ENCODE results near the gene RAI1.

RAI1 gene

GRCh38 chr17:17718251-17718650, 37.0 kb downstream of the RAI1 start:
- peaks cover 28% of the 10 kb centered on the region for H3K27me3 Mint-ChIP-seq
- peaks cover 21% of the 10 kb centered on the region for H3K36me3 Mint-ChIP-seq (ENCODE audit: low read depth)
- intact Hi-C loops (cut with micrococcal nuclease): no loop called here
- no peak overlapping the region for H3K4me3 Mint-ChIP-seq
- H3K9me3 Mint-ChIP-seq: no peaks in the 10 kb centered on the region
- H3K4me1 Mint-ChIP-seq (ENCODE audit: low read depth): peaks cover 59% of the 10 kb centered on the region
- no peak overlapping the region for H3K27ac Mint-ChIP-seq

DNA sequence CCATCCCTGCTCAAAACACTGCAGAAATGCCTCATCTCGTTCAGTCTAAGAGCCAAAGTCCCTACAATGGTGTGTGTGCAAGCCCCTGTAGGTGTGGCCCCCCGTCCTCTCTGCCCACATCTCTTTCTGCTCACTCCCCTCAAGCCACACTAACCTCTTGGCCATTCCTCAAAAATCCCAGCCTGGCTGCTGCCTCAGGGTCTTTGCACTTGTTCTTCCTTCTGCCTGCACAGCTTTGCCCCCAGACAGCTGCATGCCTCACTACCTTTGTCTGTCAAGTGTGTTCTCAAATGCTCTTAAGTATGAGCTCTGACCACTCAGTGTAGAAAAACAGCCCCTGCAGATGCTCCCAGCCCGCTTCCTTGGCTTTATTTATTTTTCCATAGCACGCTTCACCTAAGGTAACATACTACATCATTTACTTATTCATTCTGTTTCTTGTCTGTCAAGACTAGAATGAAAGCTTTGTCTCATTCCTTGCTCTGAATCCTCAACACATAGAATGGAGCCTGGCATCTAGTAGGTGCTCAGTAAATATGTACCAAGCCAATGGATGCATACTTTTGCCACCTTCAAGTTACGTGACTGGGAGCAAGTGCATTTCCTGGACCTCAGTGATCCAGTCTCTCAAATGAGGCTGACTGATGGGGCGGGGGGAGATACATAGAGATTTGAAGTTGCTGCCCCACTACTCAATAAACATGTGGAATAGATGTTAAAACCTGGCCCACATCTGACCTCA, 38.1 kb downstream of the RAI1 start:
- intact Hi-C loops (cut with micrococcal nuclease): no loop called here
- no peak overlapping the region for H3K27ac Mint-ChIP-seq
- H3K4me1 Mint-ChIP-seq (ENCODE audit: low read depth): peaks cover 62% of the 10 kb centered on the region
- no peak overlapping the region for H3K4me3 Mint-ChIP-seq
- H3K27me3 Mint-ChIP-seq: peaks cover 36% of the 10 kb centered on the region
- no peaks in the 10 kb centered on the region for H3K9me3 Mint-ChIP-seq
- H3K36me3 Mint-ChIP-seq (ENCODE audit: low read depth): peaks cover 27% of the 10 kb centered on the region

- H3K9me3 Mint-ChIP-seq: no peaks in the 10 kb centered on the region
- H3K4me3 Mint-ChIP-seq: no peak overlapping the region
Observed at GRCh38 chr17:17719966-17720543, 38.8 kb downstream of the RAI1 start.

DNA sequence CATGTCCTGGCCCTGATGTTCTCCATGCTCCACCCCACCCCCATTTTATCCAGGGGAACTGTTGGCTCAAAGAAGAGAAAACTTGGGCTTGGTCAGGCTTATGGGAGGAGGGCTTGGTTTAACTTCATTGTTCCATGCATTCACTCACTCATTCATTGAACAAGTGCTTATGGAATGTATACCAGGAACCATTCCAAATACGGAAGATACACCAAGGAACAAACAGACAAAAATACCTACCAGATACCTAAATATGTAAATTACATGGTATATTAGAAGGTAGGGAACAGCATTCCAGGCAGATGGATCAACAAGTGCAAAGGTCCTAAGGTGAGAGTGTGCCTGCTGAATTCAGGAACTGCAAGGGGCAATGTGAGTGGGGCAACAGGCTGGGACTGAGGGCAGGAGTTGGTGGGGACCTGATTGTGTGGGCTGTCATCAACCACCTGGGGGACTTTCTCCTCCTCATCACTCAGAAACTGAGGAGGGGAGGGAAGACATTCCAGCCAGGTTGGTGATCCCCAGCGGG, 39.9 kb downstream of the RAI1 start:
- Mint-ChIP-seq H3K4me1 (ENCODE audit: low read depth) (peaks cover 59% of the 10 kb centered on the region), H3K36me3 (ENCODE audit: low read depth) (peaks cover 27% of the 10 kb centered on the region), H3K9me3 (no peaks in the 10 kb centered on the region), H3K4me3 (no peak overlapping the region), H3K27me3 (peaks cover 44% of the 10 kb centered on the region), H3K27ac (no peak overlapping the region)
- intact Hi-C loops (cut with micrococcal nuclease): loop anchor here (10.0 kb wide), 1 partner anchor 64 kb away; no protein-coding TSS in a partner anchor

More at GRCh38 chr17:17719966-17720543, 38.8 kb downstream of the RAI1 start:
- H3K27ac Mint-ChIP-seq: no peak overlapping the region
- peaks cover 59% of the 10 kb centered on the region for H3K4me1 Mint-ChIP-seq (ENCODE audit: low read depth)
- H3K27me3 Mint-ChIP-seq: peaks cover 40% of the 10 kb centered on the region
- H3K36me3 Mint-ChIP-seq (ENCODE audit: low read depth): peaks cover 27% of the 10 kb centered on the region
- intact Hi-C loops (cut with micrococcal nuclease): loop anchor here (10.0 kb wide), 1 partner anchor 65 kb away; no protein-coding TSS in a partner anchor

DNA sequence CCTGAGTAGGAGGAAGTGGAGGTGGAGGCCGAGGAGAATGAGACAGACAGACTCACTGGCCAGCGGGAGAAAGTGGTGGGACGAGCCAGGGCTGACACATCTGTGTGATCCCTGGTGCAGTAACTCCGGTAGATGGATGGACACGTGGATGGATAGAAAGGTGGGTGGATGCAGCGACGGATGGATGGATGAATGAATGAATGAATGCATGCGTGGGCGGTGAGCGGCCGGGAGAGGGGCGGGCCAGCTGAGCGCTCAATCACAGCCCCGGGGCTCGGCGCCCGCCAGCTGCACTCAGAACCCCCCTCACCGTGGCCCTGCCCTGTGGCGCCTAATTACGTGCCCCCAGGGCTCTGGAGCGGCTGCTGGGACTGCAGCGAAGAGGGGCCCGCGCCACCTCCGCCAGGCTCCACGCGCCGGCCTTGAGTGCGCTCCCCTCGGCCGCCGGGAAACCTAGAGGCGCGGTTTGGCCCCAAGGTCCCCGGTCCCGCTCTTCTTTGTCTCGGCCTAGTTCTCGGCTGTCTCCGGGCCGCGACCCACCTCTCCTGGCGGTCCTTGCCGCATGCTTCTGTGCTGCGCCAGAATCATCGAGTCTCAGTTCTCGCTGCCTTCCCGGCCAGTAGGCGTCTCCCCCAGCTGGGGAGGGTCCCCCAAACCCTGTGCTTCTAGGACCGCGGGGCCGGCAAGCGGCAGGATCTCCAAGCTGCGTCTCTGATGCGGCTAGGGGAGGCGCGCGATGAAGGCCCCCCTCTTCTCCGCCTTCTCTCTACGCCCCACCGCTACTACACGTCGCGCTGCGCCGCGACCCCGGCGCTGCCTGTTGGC, 41.0 kb downstream of the RAI1 start:
- peaks cover 27% of the 10 kb centered on the region for H3K36me3 Mint-ChIP-seq (ENCODE audit: low read depth)
- H3K27me3 Mint-ChIP-seq: peaks cover 44% of the 10 kb centered on the region
- H3K27ac Mint-ChIP-seq: peak overlapping the region; percentile 9
- H3K9me3 Mint-ChIP-seq: no peaks in the 10 kb centered on the region
- intact Hi-C loops (cut with micrococcal nuclease): loop anchor here (10.0 kb wide), 1 partner anchor 63 kb away; no protein-coding TSS in a partner anchor
- H3K4me3 Mint-ChIP-seq: no peak overlapping the region
- peaks cover 62% of the 10 kb centered on the region for H3K4me1 Mint-ChIP-seq (ENCODE audit: low read depth)

- intact Hi-C loops (cut with micrococcal nuclease): loop anchor here (10.0 kb wide), 1 partner anchor 62 kb away; no protein-coding TSS in a partner anchor
- Mint-ChIP-seq H3K9me3 (no peaks in the 10 kb centered on the region), H3K27me3 (peaks cover 44% of the 10 kb centered on the region), H3K36me3 (ENCODE audit: low read depth) (peaks cover 22% of the 10 kb centered on the region), H3K27ac (peak overlapping the region; percentile 9), H3K4me1 (ENCODE audit: low read depth) (peaks cover 63% of the 10 kb centered on the region), H3K4me3 (peak overlapping the region; percentile 81)
Observed at GRCh38 chr17:17722906-17723353, 41.7 kb downstream of the RAI1 start.

- H3K4me3 Mint-ChIP-seq: peak overlapping the region; percentile 81
- H3K27ac Mint-ChIP-seq: no peak overlapping the region
Observed at GRCh38 chr17:17723354-17724261, 42.4 kb downstream of the RAI1 start.

GRCh38 chr17:17724307-17725010, 43.2 kb downstream of the RAI1 start:
- H3K9me3 Mint-ChIP-seq: no peaks in the 10 kb centered on the region
- H3K27me3 Mint-ChIP-seq: peaks cover 43% of the 10 kb centered on the region
- peak overlapping the region; percentile 69 for H3K4me3 Mint-ChIP-seq
- H3K27ac Mint-ChIP-seq: no peak overlapping the region
- intact Hi-C loops (cut with micrococcal nuclease): loop anchor here (10.0 kb wide), 1 partner anchor 60 kb away; no protein-coding TSS in a partner anchor
- peaks cover 20% of the 10 kb centered on the region for H3K36me3 Mint-ChIP-seq (ENCODE audit: low read depth)
- H3K4me1 Mint-ChIP-seq (ENCODE audit: low read depth): peaks cover 74% of the 10 kb centered on the region

More at GRCh38 chr17:17723354-17724261, 42.4 kb downstream of the RAI1 start:
- Mint-ChIP-seq H3K9me3 (no peaks in the 10 kb centered on the region), H3K36me3 (ENCODE audit: low read depth) (peaks cover 20% of the 10 kb centered on the region), H3K4me1 (ENCODE audit: low read depth) (peaks cover 65% of the 10 kb centered on the region), H3K27me3 (peaks cover 44% of the 10 kb centered on the region)
- intact Hi-C loops (cut with micrococcal nuclease): loop anchor here (10.0 kb wide), 1 partner anchor 61 kb away; no protein-coding TSS in a partner anchor

- peaks cover 20% of the 10 kb centered on the region for H3K36me3 Mint-ChIP-seq (ENCODE audit: low read depth)
- intact Hi-C loops (cut with micrococcal nuclease): loop anchor here (10.0 kb wide), 1 partner anchor 60 kb away; no protein-coding TSS in a partner anchor
- peaks cover 81% of the 10 kb centered on the region for H3K4me1 Mint-ChIP-seq (ENCODE audit: low read depth)
- H3K4me3 Mint-ChIP-seq: peak overlapping the region; percentile 60
- H3K27me3 Mint-ChIP-seq: peaks cover 43% of the 10 kb centered on the region
- H3K9me3 Mint-ChIP-seq: no peaks in the 10 kb centered on the region
- H3K27ac Mint-ChIP-seq: peak overlapping the region; percentile 35
Observed at GRCh38 chr17:17725011-17725751, 43.9 kb downstream of the RAI1 start.

GRCh38 chr17:17725752-17726457, 44.6 kb downstream of the RAI1 start:
- H3K4me1 Mint-ChIP-seq (ENCODE audit: low read depth): peaks cover 82% of the 10 kb centered on the region
- intact Hi-C loops (cut with micrococcal nuclease): loop anchor here (10.0 kb wide), 1 partner anchor 59 kb away; no protein-coding TSS in a partner anchor
- H3K4me3 Mint-ChIP-seq: no peak overlapping the region
- peak overlapping the region; percentile 35 for H3K27ac Mint-ChIP-seq
- no peaks in the 10 kb centered on the region for H3K9me3 Mint-ChIP-seq
- peaks cover 20% of the 10 kb centered on the region for H3K36me3 Mint-ChIP-seq (ENCODE audit: low read depth)
- H3K27me3 Mint-ChIP-seq: peaks cover 38% of the 10 kb centered on the region

DNA sequence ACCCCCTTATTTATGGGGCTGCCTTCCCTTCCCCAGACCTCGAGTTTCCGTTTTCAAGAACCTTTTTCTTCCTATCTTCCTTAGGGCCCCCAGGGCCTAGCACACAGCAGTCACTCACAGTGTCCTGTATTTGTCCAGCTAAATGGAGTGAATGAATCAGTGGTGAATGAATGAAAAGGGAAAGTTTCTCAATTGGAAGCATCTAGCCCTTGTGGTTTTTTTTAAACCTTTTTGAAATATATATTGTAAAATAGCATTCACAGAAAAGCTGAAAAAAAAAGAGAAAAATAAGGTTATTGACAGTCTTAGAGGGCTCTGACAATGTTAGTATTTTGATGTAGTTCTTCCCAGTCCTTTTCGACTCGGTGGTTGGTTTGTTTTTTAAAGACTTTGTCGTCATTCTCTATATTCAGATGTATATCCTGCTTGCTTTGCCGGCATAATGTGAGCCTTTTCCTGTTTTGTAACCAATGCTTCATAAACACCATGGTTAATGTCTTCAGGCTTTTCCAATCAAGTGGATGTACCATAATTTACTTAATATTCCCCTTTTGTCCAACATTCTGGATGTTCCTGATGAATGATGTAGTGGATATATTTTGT, 45.3 kb downstream of the RAI1 start:
- no peaks in the 10 kb centered on the region for H3K9me3 Mint-ChIP-seq
- H3K4me1 Mint-ChIP-seq (ENCODE audit: low read depth): peaks cover 82% of the 10 kb centered on the region
- peaks cover 20% of the 10 kb centered on the region for H3K36me3 Mint-ChIP-seq (ENCODE audit: low read depth)
- H3K27ac Mint-ChIP-seq: no peak overlapping the region
- H3K4me3 Mint-ChIP-seq: no peak overlapping the region
- H3K27me3 Mint-ChIP-seq: peaks cover 32% of the 10 kb centered on the region
- intact Hi-C loops (cut with micrococcal nuclease): loop anchor here (10.0 kb wide), 1 partner anchor 58 kb away; no protein-coding TSS in a partner anchor

All from dendritic cell treated with granulocyte-macrophage colony-stimulating factor and Interleukin-4, amounts not matched to agents 40 ng/mL and 50 ng/mL, for 4 days (primary cell).